H9 (cell line): ENCODE measurements around the gene NCBP3. TPM values are rescaled to one million over a fixed set of nuclear protein-coding genes. Genes with fewer than 3 reads are reported as not detected.
"Not testable (repeated sequence)": the region's sequence is repeated elsewhere in the genome, so short reads cannot be mapped to it uniquely, and the experiment has no call there.

Source experiments
- DNase-seq: peaks from one replicate; pipeline ENCODE4 v3.0.0-alpha.2; 2017
- H2AFZ ChIP-seq: one replicate; pipeline ENCODE4 v1.6.1; 2013; ENCODE audit warnings: mild to moderate bottlenecking, low read length, control low read depth, moderate library complexity
- H2AK5ac ChIP-seq: 2 replicates; pipeline ENCODE4 v1.6.1; 2013; ENCODE audit warnings: low read length, control low read depth, mixed read lengths; ENCODE audit not compliant: insufficient read length
- H2BK120ac ChIP-seq: one replicate; pipeline ENCODE4 v1.6.1; 2013; ENCODE audit warnings: low read depth, mild to moderate bottlenecking, low read length, control low read depth, inconsistent platforms; ENCODE audit not compliant: poor library complexity, severe bottlenecking
- H2BK12ac ChIP-seq: 2 replicates; pipeline ENCODE4 v1.6.1; 2013; ENCODE audit warnings: low read length, control low read depth, mixed read lengths, low read depth; ENCODE audit not compliant: insufficient read length
- H2BK15ac ChIP-seq: 2 replicates; pipeline ENCODE4 v1.6.1; 2013; ENCODE audit warnings: low read depth, low read length, control low read depth
- H2BK20ac ChIP-seq: one replicate; pipeline ENCODE4 v1.6.1; 2013; ENCODE audit warnings: low read depth, mild to moderate bottlenecking, low read length, control low read depth, inconsistent platforms; ENCODE audit not compliant: poor library complexity, severe bottlenecking
- H2BK5ac ChIP-seq: 2 replicates; pipeline ENCODE4 v1.6.1; 2013; ENCODE audit warnings: low read length, control low read depth, mixed read lengths; ENCODE audit not compliant: insufficient read length
- H3K14ac ChIP-seq: 2 replicates; pipeline ENCODE4 v1.6.1; 2013; ENCODE audit warnings: low read length, control low read depth; ENCODE audit not compliant: insufficient read depth
- H3K18ac ChIP-seq: 2 replicates; pipeline ENCODE4 v1.6.1; 2013; ENCODE audit warnings: low read depth, mild to moderate bottlenecking, mixed read lengths, low read length, control low read depth; ENCODE audit not compliant: insufficient read length
- H3K23ac ChIP-seq: 2 replicates; pipeline ENCODE4 v1.6.1; 2013; ENCODE audit warnings: low read length, control low read depth, mixed read lengths, low read depth; ENCODE audit not compliant: insufficient read length
- H3K23me2 ChIP-seq: 2 replicates; pipeline ENCODE4 v1.6.1; 2013; ENCODE audit warnings: low read depth, mild to moderate bottlenecking, mixed read lengths, low read length, control low read depth; ENCODE audit not compliant: insufficient read length, poor library complexity, severe bottlenecking
- H3K27ac ChIP-seq: 2 replicates; pipeline ENCODE4 v1.5.1; 2013; ENCODE audit warnings: low read length, control low read depth, mixed read lengths, low read depth; ENCODE audit not compliant: insufficient read length
- H3K27me3 ChIP-seq: 2 replicates; pipeline ENCODE4 v1.6.1; 2013; ENCODE audit warnings: low read length, control low read depth, inconsistent platforms; ENCODE audit not compliant: insufficient read depth
- H3K4ac ChIP-seq: 2 replicates; pipeline ENCODE4 v1.6.1; 2013; ENCODE audit warnings: low read depth, mild to moderate bottlenecking, control low read depth, inconsistent platforms, low read length, moderate library complexity
- H3K4me1 ChIP-seq: 2 replicates; pipeline ENCODE4 v1.6.1; 2013; ENCODE audit warnings: low read length, control low read depth, inconsistent platforms; ENCODE audit not compliant: insufficient read depth
- H3K4me2 ChIP-seq: 2 replicates; pipeline ENCODE4 v1.6.1; 2013; ENCODE audit warnings: low read length, control low read depth, mixed read lengths; ENCODE audit not compliant: insufficient read length, insufficient read depth
- H3K56ac ChIP-seq: 2 replicates; pipeline ENCODE4 v1.6.1; 2013; ENCODE audit warnings: low read depth, mild to moderate bottlenecking, mixed read lengths, low read length, control low read depth; ENCODE audit not compliant: insufficient read length
- H3K79me1 ChIP-seq: 2 replicates; pipeline ENCODE4 v1.6.1; 2013; ENCODE audit warnings: low read depth, mild to moderate bottlenecking, moderate library complexity, low read length, control low read depth, inconsistent platforms; ENCODE audit not compliant: insufficient read depth, poor library complexity, severe bottlenecking
- H3K79me2 ChIP-seq: 2 replicates; pipeline ENCODE4 v1.6.1; 2013; ENCODE audit warnings: low read length, control low read depth, inconsistent platforms; ENCODE audit not compliant: insufficient read depth
- H3K9ac ChIP-seq: 2 replicates; pipeline ENCODE4 v1.6.1; 2013; ENCODE audit warnings: low read length, control low read depth, mixed read lengths; ENCODE audit not compliant: insufficient read length; ENCODE audit errors: extremely low read depth
- H3K9me3 ChIP-seq: one replicate; pipeline ENCODE4 v1.6.1; 2013; ENCODE audit warnings: low read depth, low read length, inconsistent platforms; ENCODE audit not compliant: control insufficient read depth
- H3T11ph ChIP-seq: one replicate; pipeline ENCODE4 v1.6.1; 2013; ENCODE audit warnings: mild to moderate bottlenecking, low read length, control low read depth, inconsistent platforms
- H4K20me1 ChIP-seq: one replicate; pipeline ENCODE4 v1.6.1; 2013; ENCODE audit not compliant: control insufficient read depth, insufficient read length, insufficient read depth
- H4K5ac ChIP-seq: 2 replicates; pipeline ENCODE4 v1.6.1; 2013; ENCODE audit warnings: low read depth, mild to moderate bottlenecking, mixed read lengths, low read length, control low read depth; ENCODE audit not compliant: insufficient read length
- H4K8ac ChIP-seq: replicated peaks from 2 replicates; pipeline ENCODE4 v1.6.1; 2013; ENCODE audit warnings: low read length, control low read depth, mixed read lengths, low read depth; ENCODE audit not compliant: insufficient read length
- H4K91ac ChIP-seq: 2 replicates; pipeline ENCODE4 v1.6.1; 2013; ENCODE audit warnings: low read depth, mild to moderate bottlenecking, moderate library complexity, mixed read lengths, low read length, control low read depth; ENCODE audit not compliant: insufficient read length
- H3K27ac Mint-ChIP-seq, 3 experiments: 2 replicates in 2 of 3; 3 replicates in 1 of 3; pipeline ENCODE4 v1.8.0; 2020 to 2021; ENCODE audit warnings: mixed read lengths in 3 of 3, mild to moderate bottlenecking in 1 of 3, moderate library complexity in 1 of 3
- H3K27me3 Mint-ChIP-seq: 2 replicates; pipeline ENCODE4 v1.8.0; 2021; ENCODE audit warnings: low read depth, mild to moderate bottlenecking, moderate library complexity, mixed read lengths
- H3K36me3 Mint-ChIP-seq, 3 experiments: 2 replicates in 2 of 3; 3 replicates in 1 of 3; pipeline ENCODE4 v1.8.0; 2020 to 2021; ENCODE audit warnings: low read depth in 3 of 3, mixed read lengths in 3 of 3; ENCODE audit not compliant: insufficient read depth in 1 of 3
- H3K4me1 Mint-ChIP-seq, 2 experiments: 2 replicates each; pipeline ENCODE4 v1.8.0; 2020; ENCODE audit warnings: mixed read lengths in 2 of 2
- H3K4me3 Mint-ChIP-seq, 2 experiments: 2 replicates in 1 of 2; 3 replicates in 1 of 2; pipeline ENCODE4 v1.8.0; 2020 to 2021; ENCODE audit warnings: mild to moderate bottlenecking in 2 of 2, mixed read lengths in 2 of 2, moderate library complexity in 1 of 2
- H3K9me3 Mint-ChIP-seq, 2 experiments: 2 replicates in 1 of 2; 3 replicates in 1 of 2; pipeline ENCODE4 v1.8.0; 2020; ENCODE audit warnings: mild to moderate bottlenecking in 2 of 2, mixed read lengths in 2 of 2, moderate library complexity in 1 of 2
- CTCF ChIP-seq: fragments of 200-600 bp; sonication (generic); conservative IDR thresholded peaks from 3 replicates; pipeline ENCODE4 v1.8.0; 2021; ENCODE audit warnings: antibody characterized with exemption, mild to moderate bottlenecking
- WGBS: extraction: QIAGEN DNeasy Blood & Tissue Kit; methylation state at CpG from one replicate; pipeline ENCODE4 v1.1.7; 2013; ENCODE audit warnings: missing lambda C conversion rate, low lambda C conversion rate, mixed read lengths; ENCODE audit not compliant: insufficient read length; ENCODE audit errors: extremely low coverage; 5-methylcytosine and 5-hydroxymethylcytosine counted together
- total RNA-seq: library from RNA; stranded (reverse); gene quantifications from 2 replicates; pipeline ENCODE4 v1.2.1, GENCODE V29; 2021

NCBP3 gene
- total RNA-seq, 1 experiment from 2014 or later: 45.7 TPM

GRCh38 chr17:3794557-3795389 lies 51.3 kb downstream of the NCBP3 start:
- H3K27me3 ChIP-seq: no peaks in the 10 kb centered on the region
- no peak overlapping the region for H3K4ac ChIP-seq
- no CpG with 5 or more reads among the region's 26 CpGs for WGBS
- no peak overlapping the region for H2BK20ac ChIP-seq
- H4K5ac ChIP-seq: no peak overlapping the region
- no peak overlapping the region for H2BK15ac ChIP-seq
- no peaks in the 10 kb centered on the region for H4K20me1 ChIP-seq
- TF ChIP-seq CTCF: no peak
- peaks cover 10 to 22% of the 10 kb centered on the region in 2 experiments for H3K4me1 Mint-ChIP-seq
- H3K27ac ChIP-seq: no peak overlapping the region
- no peak overlapping the region for H2AK5ac ChIP-seq
- no peak overlapping the region for H2BK5ac ChIP-seq
- no peak overlapping the region for H2BK12ac ChIP-seq
- H3K9ac ChIP-seq: no peak overlapping the region
- H4K8ac ChIP-seq: no peak overlapping the region
- no peak overlapping the region for H3T11ph ChIP-seq
- H3K23ac ChIP-seq: no peak overlapping the region
- H2AFZ ChIP-seq: no peak overlapping the region
- no peaks in the 10 kb centered on the region for H3K36me3 Mint-ChIP-seq
- no peaks in the 10 kb centered on the region; a peak in 1 of 5 replicates for H3K9me3 Mint-ChIP-seq
- no peak overlapping the region; the same call in 1 of the 2 replicates for H3K14ac ChIP-seq
- no peak overlapping the region for H3K18ac ChIP-seq
- no peaks in the 10 kb centered on the region for H3K79me2 ChIP-seq
- H3K56ac ChIP-seq: no peak overlapping the region
- no peaks in the 10 kb centered on the region for H3K23me2 ChIP-seq
- H3K4me3 Mint-ChIP-seq: no peak overlapping the region
- no peak for DNase-seq
- no peaks in the 10 kb centered on the region for H3K79me1 ChIP-seq
- H3K4me2 ChIP-seq: no peak overlapping the region
- no peaks in the 10 kb centered on the region for H3K4me1 ChIP-seq
- peak overlapping the region in 2 of 3 experiments; percentile 75 to 89; a peak in 4 of 7 replicates for H3K27ac Mint-ChIP-seq
- no peaks in the 10 kb centered on the region for H3K27me3 Mint-ChIP-seq
- no peak overlapping the region for H4K91ac ChIP-seq
- no peak overlapping the region for H2BK120ac ChIP-seq
- no peaks in the 10 kb centered on the region for H3K9me3 ChIP-seq

- not testable (repeated sequence) for H2BK20ac ChIP-seq, H2BK5ac ChIP-seq, H3K4me1 ChIP-seq, H2BK12ac ChIP-seq, H4K5ac ChIP-seq, H3T11ph ChIP-seq, H2BK120ac ChIP-seq, H3K9me3 ChIP-seq, H2AK5ac ChIP-seq, H4K8ac ChIP-seq, H4K20me1 ChIP-seq, H3K79me2 ChIP-seq, H3K23ac ChIP-seq, H3K4me2 ChIP-seq, H3K14ac ChIP-seq, H3K4me3 Mint-ChIP-seq, H3K79me1 ChIP-seq, H4K91ac ChIP-seq, H3K27ac Mint-ChIP-seq, H3K4ac ChIP-seq, H3K9me3 Mint-ChIP-seq, H2BK15ac ChIP-seq, H3K56ac ChIP-seq, H3K27me3 Mint-ChIP-seq, DNase-seq, H3K9ac ChIP-seq, H2AFZ ChIP-seq, H3K18ac ChIP-seq, H3K27ac ChIP-seq, H3K36me3 Mint-ChIP-seq, H3K27me3 ChIP-seq, H3K23me2 ChIP-seq
- WGBS: no CpG with 5 or more reads among the region's 9 CpGs
- H3K4me1 Mint-ChIP-seq: peaks cover 10 to 22% of the 10 kb centered on the region in 2 experiments
Observed at GRCh38 chr17:3794152-3794551, 51.9 kb downstream of the NCBP3 start.
